ENCODE results near the gene SFRP2.

Gene SFRP2

DNA sequence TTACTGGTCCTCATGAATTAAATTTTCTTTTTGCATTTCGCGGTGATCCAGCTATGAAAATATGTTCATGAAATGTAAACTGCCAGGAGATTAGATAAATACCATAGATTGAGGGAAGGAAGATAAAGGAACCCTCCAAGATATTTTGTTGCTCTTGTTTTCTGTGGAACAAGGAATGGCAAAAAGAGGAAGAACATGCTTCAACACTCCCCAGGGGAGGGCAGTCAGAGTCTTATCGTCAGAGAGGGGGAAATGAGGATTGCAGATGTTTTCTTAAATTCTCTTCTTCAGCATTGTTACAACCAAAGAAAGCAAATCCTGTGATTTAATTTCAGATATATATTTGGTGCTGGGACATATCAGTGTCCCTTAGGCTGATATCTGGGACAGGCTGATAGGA is 9.5 kb upstream of the SFRP2 start:
- no peak for DNase-seq (ENCODE audit: low spot score)

DNA sequence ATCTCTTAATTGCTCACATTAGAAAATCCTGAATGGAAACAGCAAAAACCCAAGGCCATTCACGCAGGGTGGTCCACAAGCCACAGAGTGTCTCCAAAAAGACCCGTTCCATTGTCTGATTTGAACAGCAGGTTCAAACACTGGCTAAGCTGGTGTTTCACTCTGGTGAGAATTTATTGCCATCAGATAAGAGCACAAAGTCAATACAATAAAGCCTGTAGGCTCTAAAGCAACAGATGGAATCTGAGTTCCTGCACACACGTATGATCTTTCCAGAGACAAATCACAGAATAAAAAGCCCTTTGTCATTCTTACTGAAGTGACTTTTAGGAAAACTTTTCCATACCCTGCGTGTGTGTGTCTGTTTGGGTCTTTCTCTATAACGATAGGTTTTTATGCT is 5.1 kb upstream of the SFRP2 start:
- no peak for DNase-seq (ENCODE audit: low spot score)

DNA sequence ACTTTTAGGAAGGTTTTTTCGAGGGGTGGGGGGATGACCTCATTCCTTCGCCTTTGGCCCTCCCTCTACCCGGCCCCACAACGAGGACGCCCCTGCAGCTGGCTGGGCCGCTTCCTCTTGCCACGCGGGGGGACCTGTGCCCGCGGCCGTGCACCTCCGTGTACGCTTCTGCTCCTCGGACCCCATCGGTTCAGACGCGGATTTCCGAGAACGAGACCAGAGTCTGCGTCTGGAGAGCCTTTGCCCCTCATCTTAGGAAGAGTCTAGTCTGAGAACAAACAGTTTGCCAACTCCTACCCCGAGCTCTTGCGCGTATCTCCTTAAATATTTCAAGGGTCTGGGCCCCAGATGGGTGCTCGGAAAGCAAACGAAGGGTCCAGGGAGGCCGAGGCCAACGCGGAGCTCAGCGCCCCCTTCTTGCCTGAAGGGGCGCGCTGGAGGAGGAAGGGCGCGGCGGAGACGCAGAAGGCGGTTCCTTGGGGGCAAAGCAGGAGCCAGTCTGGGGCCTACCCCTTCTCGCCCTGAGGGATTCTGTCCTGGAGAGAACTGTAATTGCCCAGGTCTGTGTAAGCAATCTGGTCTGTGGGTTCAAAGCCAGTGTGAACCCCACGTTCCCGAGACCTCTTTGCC is 3.9 kb upstream of the SFRP2 start:
- no peak for DNase-seq (ENCODE audit: low spot score)

DNA sequence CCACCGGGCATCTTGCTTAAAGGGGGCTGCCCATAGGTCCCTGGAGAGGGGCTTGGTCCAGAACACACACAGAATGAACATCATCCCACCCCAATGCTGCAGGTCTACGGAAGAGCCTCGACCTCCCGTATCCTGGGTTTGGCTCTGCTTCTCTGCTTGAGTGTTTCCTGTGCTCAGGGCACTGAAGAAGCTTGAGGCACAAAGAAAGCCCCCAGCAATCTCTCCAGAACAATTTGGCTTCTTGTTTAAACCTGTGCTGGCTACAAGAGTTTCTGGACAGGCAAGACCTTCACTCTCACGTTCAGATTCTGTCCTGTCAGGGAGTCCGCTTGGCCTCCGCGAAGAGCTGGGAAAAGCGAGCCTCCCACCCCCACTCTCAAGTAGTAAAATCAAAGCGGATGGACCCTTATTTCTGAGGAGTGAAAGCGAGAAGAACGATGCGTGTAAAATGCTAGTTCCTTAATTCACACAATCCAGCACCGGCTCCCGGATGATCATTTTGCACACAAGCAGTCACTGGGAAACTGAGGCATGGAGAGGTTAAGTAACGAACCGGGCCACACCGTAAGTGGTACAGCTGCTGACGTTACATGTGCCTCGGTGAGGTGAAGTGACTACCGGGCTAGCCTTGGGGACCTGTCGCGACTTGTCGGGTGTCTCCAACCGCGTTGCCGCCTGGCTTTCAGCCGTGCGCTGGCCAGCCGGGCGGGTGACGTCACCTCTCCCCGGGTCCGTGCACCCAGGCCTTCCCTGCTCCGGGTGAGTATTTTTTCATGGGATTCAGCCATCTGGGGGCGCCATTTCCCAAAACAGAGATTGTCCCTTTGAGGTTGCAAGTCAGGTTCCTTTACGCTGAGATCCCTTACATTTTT is 3.1 kb upstream of the SFRP2 start:
- DNase-seq (ENCODE audit: low spot score): no peak

DNA sequence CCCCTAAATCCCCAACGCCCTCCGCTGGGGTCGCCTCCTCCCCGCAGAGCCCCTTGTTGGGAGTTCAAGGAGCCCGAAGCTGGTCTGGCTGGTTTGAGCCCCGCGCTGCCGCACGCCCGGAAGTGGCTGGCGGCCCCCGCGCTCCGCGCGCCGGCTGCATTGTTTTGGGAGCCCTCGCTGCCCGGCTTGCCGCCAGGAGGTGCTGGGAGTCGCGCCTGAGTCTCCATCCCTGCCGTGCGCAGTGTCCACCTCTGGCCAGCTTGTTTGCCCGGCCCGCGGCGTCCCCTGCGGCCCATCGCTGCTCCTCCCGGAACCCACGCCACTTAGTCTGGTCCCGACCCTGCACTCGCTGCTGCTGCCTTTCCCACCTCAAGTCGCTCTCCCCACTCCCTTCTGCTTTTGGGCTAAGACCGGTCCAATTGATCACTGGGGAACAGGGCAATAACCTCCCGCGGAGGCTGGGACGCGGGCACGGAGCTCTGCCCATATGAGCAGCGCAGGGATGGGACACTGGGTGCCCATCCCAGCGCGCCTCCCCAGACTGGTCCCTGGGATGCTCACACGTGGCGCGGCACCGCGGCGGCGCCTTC is 2.2 kb upstream of the SFRP2 start:
- DNase-seq (ENCODE audit: low spot score): no peak

DNA sequence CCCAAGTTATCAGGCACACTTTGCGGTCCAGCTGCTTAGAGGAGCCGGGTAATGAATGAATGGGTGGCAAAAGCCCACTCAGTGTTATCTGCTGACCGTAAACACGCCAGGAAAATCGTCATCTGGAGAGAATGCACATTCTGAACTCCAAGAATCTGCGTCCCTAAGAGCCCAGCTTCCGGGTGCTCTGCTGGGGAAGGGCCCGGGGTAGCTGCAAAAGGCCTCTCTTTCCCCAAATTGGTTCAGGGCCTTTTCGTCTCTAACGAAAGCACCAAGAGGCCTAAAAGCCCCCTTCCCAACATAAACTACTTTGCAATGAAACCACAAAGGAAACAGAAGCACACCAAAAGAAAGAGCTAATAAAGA is 1.6 kb upstream of the SFRP2 start:
- no peak for DNase-seq (ENCODE audit: low spot score)

DNA sequence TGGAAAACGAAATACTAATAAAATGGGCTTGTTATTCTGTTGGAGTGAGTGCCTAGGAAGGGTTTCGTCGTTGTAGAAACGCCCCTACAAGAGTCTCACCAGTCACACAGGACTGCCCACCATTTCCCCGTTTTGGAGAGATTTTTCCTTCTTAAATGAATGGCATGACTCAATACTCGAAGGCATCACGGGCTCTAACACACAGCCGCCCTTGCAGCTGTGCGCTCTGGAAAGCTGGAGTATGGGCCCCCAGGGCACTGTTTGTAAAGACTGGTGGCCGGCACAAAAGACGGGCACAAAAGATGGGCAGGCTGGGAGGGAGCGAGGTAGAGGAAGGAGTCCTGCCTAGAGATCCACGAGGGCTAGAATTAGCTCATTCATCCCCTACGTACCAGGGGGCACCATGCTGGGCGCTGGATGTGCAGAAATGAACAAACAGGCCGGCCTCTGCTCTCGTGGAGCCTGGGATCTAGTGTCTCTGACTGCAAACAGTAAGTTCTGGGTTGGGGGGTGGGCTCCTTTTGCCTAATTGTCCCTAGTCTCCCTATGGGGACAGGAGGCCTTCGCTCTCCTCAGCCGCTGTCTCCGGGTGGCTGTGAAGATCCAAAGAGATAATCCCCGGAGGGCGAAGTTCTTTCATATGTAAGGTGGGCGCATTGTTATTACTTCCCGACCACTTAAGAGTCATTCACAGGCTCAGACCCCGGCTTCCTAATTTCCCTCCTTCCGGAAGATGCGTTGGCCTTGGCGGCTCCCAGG is 1.0 kb upstream of the SFRP2 start:
- DNase-seq (ENCODE audit: low spot score): no peak

DNA sequence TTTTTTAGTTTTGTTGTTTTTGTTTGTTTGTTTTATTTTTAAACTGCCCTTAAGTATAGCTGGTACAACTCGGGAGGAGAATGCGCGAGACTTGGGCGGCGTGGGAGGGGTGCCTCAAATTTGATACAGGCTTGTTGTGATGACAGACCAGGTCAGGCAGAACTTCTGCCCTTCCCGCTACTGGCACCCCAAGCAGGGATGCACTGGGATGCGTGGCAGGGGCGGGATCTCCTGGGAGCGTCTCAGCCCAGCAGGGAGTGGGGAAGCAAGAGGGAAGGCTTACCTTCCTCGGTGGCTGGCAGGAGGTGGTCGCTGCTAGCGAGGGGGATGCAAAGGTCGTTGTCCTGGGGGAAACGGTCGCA is 851 bp downstream of the SFRP2 start:
- no peak for DNase-seq (ENCODE audit: low spot score)

DNA sequence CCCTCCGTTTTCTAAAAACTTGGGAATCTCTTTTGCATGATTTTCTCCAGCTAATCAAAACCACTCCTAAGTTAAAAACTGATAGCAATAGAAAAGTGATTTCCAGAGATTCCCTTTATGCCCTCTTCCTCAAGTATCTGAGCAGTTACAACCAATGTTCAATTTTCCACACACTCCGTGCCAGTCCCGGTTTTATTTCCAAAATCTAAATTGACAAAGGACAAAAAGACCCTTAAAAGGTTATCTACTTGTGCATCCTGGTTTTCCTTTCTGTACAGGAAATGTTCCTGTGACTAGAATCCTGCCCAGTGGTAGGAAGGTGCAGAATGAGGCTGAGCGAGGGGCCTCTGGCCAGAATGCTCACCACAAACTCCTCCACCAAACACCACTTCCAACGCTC is 1.3 kb downstream of the SFRP2 start:
- no peak for DNase-seq (ENCODE audit: low spot score)

DNA sequence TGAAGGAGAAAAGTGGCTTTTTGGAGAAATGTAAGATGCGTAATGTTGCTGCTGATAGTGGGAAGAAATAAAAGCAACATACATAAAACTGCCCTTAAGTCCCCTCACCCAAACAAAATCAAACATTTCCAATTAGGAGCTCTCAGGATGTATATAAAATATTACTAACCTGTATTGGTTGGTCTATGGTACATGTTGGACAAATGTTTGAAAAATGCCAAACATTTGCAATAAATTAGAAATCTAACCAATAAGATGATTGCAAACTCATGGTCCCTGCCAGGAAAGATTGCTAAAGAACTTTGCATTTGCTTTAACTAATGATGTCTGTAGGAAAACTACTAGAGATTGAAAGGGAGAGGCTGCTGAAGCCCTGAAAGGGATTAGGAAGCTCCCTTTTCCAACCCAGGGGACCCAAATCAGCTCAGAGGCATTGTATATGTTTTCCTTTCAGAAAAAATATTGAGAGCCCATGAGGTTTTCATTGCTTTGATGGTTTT is 1.8 kb downstream of the SFRP2 start:
- no peak for DNase-seq (ENCODE audit: low spot score)

DNA sequence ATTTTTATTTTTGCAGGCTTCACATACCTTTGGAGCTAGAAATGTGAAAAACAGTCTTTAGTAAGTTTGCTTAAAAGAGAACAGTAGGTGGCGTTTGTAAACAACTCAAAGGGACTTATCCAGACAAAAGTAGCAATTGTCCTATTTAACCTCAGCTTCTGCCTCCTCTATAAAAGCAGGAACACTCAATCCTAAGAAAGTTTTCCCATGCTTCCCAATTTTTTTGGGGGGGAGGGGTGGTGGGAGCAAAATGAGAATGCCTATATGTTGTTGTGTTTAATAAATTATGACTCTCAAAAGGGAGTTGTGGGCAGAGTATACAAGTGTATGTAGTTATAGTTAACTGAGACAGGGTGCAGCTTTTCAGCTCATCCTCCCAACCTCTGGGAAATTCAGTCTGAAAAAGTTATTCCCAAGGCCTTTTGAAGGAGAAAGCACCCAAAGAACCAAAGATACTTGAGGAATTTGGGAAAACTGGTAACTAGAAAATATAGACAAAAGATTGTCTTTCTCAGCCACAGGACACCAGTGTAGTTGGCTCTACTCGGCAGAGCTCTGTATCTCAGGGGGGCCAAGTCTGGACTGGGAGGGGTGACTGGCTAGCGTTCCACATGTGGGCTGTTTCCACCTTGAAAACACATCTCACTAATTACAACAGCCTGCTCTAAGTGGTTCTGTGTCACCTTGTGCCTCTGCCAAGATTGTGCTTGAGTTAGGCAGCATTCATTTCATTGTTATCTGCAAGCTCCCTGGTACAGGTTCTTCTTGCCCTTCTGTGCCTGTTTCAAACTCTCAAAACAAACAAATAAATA is 2.8 kb downstream of the SFRP2 start:
- DNase-seq (ENCODE audit: low spot score): no peak

DNA sequence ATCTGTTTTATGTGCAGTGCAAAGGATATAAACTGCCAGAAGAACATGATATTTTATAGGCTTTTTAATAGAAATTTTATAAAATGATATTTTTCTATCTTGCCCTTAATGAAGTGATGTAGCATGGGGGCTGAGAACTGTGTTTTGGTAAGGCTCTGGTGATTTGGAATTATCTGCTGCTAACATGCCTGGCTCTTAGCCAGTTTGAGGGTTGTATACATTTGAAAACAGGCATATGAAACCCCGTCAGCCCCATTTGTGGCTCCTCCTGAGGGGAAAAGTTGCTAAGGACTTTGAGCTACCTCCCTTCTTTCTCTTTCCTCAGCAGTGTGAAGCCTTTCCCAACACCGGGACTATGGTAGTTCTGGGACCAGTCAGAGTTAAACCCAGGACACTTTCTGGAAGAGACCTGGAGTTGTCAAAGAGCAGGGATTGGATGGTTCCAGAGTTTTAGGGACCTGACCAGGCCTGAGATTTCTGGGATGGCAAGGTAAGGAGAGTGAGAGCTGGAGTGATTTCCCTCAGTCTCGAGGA is 4.7 kb downstream of the SFRP2 start:
- DNase-seq (ENCODE audit: low spot score): no peak

DNA sequence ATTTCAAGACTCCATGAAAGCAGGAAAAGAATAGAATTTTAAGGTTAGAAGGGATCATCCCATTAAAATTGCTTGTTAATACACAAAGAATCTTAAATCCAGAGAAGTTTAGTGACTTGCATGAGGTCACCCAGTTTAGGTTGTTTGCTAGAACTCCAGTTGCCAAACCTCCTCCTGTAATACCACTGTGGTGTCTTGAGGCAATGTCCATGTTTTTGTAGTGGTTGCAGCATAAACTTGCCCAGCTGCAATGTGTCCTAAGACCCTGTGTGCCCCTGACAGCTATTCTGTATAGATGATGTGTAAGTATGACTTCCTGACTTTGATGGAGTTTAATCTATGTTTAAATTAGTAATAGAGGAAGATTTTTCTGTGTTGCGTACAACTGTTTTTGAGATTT is 6.3 kb downstream of the SFRP2 start:
- no peak for DNase-seq (ENCODE audit: low spot score)

DNA sequence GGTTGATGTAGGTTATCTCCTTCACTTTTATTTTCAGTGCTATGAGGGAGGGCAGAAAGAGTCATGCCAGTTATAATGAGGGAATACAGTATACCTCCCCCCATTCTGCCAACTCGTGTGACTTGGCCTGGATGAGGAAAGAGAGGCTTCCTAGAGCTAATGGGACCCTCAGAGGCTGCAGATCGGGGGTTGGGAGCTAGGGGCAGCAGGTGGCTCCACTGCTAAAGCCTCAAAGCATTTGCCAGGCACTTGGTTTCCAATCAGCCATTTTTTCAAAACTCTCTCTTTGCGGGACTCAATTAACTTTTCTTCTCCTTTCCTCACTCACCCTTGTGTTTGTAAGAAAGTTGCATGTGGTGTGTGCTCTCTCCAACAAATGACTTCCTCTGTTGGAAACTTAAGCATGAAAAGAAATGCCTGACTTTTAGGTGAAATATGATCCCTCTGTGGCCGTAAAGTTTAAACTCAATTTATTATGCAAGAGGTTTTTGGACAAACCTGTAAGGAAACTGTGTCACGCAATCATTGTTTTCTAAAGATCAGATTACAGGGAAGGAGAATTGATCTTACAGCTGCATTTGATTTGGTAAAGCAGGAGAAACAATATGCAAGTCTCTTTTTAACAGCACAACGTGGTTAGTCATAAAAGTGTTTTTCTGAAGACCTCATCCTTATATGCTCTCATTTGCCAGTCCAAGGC is 7.0 kb downstream of the SFRP2 start:
- DNase-seq (ENCODE audit: low spot score): no peak

DNA sequence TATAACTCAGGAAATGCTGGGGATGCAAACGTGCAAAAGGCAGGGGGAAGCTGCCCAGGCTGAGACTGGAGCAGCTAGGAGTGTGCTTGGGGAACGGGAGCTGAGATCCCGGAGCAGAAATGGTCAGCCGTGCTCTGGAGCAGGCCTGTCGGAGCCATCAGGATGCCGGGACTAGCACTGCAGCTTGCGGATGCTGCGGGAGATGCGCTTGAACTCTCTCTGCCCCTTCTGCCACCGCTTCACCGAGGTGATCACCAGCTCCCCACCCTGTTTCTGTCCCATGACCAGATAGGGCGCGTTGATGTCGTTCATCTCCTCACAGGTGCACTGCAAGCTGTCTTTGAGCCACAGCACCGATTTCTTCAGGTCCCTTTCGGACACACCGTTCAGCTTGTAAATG is 7.6 kb downstream of the SFRP2 start:
- no peak for DNase-seq (ENCODE audit: low spot score)

DNA sequence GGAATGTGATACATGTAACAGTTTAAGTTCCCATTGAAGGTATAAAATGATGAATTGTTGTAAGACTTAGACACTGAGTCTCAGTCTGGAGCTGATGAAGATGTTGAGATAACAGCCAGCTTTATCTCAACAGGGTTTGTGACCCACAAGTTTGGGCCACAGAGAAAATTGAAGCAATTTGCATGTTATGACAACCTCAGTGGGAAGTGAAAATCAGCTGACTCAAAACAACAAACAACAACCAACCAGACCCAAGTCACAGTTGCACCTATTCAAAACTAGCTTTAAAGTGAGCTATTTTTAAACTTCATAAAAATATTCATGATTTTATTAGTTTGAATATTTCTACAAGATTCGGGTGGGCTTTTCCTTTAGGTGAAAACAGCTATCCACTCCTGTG is 8.0 kb downstream of the SFRP2 start:
- no peak for DNase-seq (ENCODE audit: low spot score)

DNA sequence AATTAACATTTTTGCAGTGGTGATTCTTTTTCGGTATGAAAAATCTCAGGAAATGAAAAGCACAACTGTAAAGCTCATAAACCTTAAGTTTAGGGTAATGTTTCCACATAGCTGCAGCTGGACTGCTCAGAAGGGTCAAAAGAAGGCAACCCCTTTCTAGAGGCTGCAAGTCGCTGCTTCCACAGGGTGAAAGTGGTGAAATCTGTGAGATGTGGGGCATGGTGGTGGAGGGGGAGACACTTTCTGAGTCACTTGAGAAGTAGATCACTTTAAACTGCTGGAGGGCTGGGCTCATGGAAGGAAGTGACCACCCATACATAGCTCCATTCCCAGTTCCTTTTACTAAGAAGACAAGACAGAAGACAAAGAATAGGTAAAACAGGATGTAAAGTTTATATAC is 8.7 kb downstream of the SFRP2 start:
- no peak for DNase-seq (ENCODE audit: low spot score)

DNA sequence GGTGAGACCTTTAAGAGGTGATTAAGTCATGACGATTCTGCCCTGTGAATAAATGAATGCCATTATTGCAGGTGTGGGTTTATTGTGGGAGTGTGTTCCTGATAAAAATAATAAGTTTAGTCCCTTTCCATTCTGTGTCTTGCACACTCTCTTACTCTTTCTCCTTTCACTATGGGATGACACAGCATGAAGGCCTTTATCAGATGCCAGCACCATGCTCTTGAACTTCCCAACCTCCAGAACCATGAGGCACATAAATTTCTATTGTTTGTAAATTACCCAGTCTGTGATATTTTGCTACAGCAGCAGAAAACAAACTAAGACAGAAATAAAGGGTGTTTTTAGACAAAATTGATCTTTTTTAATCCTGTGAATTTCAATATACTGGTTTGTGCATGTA is 10.5 kb downstream of the SFRP2 start:
- DNase-seq (ENCODE audit: low spot score): no peak

DNA sequence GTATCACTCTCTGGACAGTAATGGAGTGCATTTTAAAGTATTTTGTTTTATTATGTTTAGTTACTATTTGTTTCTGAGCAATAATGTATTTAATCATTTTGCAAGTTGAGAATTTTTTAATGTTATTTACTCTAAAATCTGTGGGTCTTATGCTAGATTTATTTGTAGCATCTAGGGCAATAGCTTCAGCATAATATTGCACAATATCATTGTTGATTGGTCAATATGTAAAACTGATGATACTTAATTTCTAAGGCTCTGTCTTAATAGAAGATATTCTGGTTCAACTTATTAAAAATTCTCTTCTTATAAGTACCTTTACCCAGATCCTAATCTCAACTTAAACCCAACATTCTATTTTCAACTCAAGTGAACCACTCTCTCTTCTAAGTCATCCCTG is 11.5 kb downstream of the SFRP2 start:
- DNase-seq (ENCODE audit: low spot score): no peak

DNA sequence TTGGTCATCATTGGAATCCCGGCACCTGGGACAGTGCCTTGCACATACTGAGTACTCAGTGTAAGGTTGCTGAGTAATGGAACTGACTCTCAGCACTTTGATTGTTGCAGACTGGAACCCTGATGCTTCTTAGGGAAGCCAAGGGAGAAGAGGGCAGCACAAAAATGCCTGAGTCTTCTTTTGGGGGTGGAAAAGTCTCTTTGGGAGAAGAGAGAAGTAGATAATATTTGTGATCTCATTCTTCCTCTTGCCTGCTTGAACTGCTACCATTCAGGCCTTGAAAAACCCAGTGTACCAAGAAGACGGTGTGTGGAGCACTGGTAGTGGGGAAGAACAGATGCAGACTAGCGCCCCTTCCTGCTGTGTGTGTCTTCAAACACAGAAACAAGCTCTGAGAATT is 12.3 kb downstream of the SFRP2 start:
- no peak for DNase-seq (ENCODE audit: low spot score)

DNA sequence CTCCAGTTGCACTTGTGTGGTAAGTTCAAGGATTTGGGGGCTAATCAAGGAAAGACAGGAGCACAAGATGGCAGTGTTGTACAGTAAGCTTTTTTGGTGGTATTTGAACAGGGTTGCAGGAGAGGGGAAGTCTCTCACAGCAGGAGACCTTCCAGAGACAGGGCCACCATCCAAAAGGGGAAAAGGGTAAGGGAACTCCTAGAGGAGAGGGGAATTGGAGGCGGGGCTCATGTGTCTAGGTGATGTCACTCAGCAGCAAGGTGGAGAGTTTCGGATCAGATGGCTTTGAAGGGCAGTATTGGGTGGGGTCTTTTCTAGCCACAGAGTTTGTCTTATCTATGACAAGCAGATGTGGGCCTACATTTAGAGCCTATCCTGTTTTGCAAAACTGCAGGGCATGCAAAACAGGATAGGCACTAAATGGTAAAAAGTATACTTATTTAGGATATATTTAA is 15.6 kb downstream of the SFRP2 start:
- no peak for DNase-seq (ENCODE audit: low spot score)
